Gastroesophageal sphincter (tissue), 4 donors: ENCODE measurements around the gene TTYH3. TPM values are rescaled to one million over a fixed set of nuclear protein-coding genes. Genes with fewer than 3 reads are reported as not detected.

Experiments used
- ATAC-seq: fragments of 150-250 bp; one replicate; pipeline ENCODE4 v1.9.1; 2016; ENCODE audit warnings: mild to moderate bottlenecking, moderate library complexity
- H3K27ac ChIP-seq, 4 donors: fragments of 200-600 bp; sonication (generic) in 3 of 4; 1 replicate in 3 of 4; 2 replicates in 1 of 4; pipeline ENCODE4 v1.5.1; 2016 to 2019
- H3K27me3 ChIP-seq: fragments of 200-600 bp; sonication (generic); one replicate; pipeline ENCODE4 v1.5.1; 2019
- H3K36me3 ChIP-seq, 2 donors: fragments of 200-600 bp; sonication (generic); one replicate each; pipeline ENCODE4 v1.5.1; 2019; ENCODE audit warnings: control low read depth in 1 of 2
- H3K4me1 ChIP-seq, 3 donors: fragments of 200-600 bp; sonication (generic); 1 replicate in 2 of 3; 2 replicates in 1 of 3; pipeline ENCODE4 v1.5.1; 2016 to 2019; ENCODE audit warnings: control low read depth in 2 of 3
- H3K4me3 ChIP-seq, 2 donors: fragments of 200-600 bp; sonication (generic); one replicate each; pipeline ENCODE4 v1.5.1; 2019; ENCODE audit warnings: mild to moderate bottlenecking in 1 of 2, moderate library complexity in 1 of 2
- H3K9me3 ChIP-seq, 3 donors: fragments of 200-600 bp; sonication (generic); one replicate each; pipeline ENCODE4 v1.5.1; 2017 to 2019; ENCODE audit warnings: control low read depth in 2 of 3
- CTCF ChIP-seq, 4 experiments: fragments of 200-600 bp in 2 of 4; fragments of 450-650 bp in 2 of 4; sonication (generic) in 1 of 4; IDR thresholded peaks; one replicate each; pipeline ENCODE4 v1.5.1; 2017 to 2019; ENCODE audit warnings: antibody characterized with exemption in 4 of 4, mild to moderate bottlenecking in 2 of 4, moderate library complexity in 2 of 4
- EP300 ChIP-seq: sonication (generic); formaldehyde crosslinking; IDR thresholded peaks from one replicate; pipeline ENCODE4 v1.6.1; 2017; ENCODE audit warnings: antibody characterized with exemption, mild to moderate bottlenecking
- POLR2A ChIP-seq, 2 donors: fragments of 450-650 bp; IDR thresholded peaks; one replicate each; pipeline ENCODE4 v1.6.1; 2017; ENCODE audit warnings: antibody characterized with exemption in 2 of 2, mild to moderate bottlenecking in 2 of 2, moderate library complexity in 1 of 2
- POLR2AphosphoS5 ChIP-seq: sonication (generic); formaldehyde crosslinking; IDR thresholded peaks from one replicate; pipeline ENCODE4 v1.6.1; 2017; ENCODE audit warnings: antibody characterized with exemption
- WGBS, 2 donors: methylation state at CpG; one replicate each; pipeline ENCODE4 v1.1.5; 2018; ENCODE audit warnings: low coverage in 1 of 2; 5-methylcytosine and 5-hydroxymethylcytosine counted together
- total RNA-seq, 4 donors: library from RNA; depleted of rRNA; stranded (reverse); fragments of >200 nt; gene quantifications; one replicate each; pipeline ENCODE4 v1.1.0, GENCODE V29; 2016

The TTYH3 gene
- total RNA-seq, 4 donors from 2014 or later, result 11.2 to 29.8 (median 16.9) TPM

DNA sequence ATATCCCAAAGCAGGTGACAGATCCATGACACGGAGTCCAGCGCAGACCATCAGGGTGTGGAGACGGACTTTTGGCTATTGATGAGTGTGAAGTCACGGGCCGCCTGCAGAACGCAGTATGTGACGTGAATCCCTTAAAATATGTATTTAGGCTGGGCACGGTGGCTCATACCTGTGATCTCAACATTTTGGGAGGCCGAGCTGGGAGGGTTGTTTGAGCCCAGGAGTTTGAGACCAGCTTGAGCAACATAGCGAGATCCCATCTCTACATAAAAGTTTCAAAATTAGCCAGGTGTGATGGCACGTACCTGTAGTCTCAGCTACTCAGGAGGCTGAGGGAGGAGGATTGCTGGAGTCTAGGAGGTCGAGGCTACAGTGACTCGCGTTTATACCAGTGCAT lies 54.3 kb downstream of the TTYH3 start:
- TF ChIP-seq POLR2AphosphoS5 (no peak), CTCF (IDR thresholded peaks at IDR 0.05) (no peak), EP300 (no peak), POLR2A (IDR thresholded peaks at IDR 0.05) (no peak)
- Histone ChIP-seq H3K36me3 (no peaks in the 10 kb centered on the region), H3K4me3 (no peak overlapping the region), H3K27ac (no peak overlapping the region), H3K4me1 (peaks cover 0 to 24% (median 11%) of the 10 kb centered on the region in 3 donors), H3K27me3 (peaks cover 81% of the 10 kb centered on the region), H3K9me3 (no peaks in the 10 kb centered on the region)
- WGBS, 2 donors, result 90 to 93% methylated on average over 13 to 14 of the region's 14 CpGs
- ATAC-seq, result no peak

- no peak for TF ChIP-seq CTCF (IDR thresholded peaks at IDR 0.05)
- TF ChIP-seq EP300, result no peak
- no peak for TF ChIP-seq POLR2AphosphoS5
- TF ChIP-seq POLR2A (IDR thresholded peaks at IDR 0.05), result no peak
- Histone ChIP-seq H3K9me3 (no peaks in the 10 kb centered on the region), H3K27me3 (peaks cover 68% of the 10 kb centered on the region), H3K4me1 (peaks cover 0 to 23% (median 11%) of the 10 kb centered on the region in 3 donors), H3K4me3 (peak overlapping the region in 1 of 2 donors; percentile 44), H3K36me3 (no peaks in the 10 kb centered on the region), H3K27ac (no peak overlapping the region)
- WGBS, 2 donors, result 44 to 61% methylated on average over 3 to 6 of the region's 17 CpGs
- ATAC-seq, result no peak
Measured at GRCh38 chr7:2687338-2687869, 55.6 kb downstream of the TTYH3 start.

DNA sequence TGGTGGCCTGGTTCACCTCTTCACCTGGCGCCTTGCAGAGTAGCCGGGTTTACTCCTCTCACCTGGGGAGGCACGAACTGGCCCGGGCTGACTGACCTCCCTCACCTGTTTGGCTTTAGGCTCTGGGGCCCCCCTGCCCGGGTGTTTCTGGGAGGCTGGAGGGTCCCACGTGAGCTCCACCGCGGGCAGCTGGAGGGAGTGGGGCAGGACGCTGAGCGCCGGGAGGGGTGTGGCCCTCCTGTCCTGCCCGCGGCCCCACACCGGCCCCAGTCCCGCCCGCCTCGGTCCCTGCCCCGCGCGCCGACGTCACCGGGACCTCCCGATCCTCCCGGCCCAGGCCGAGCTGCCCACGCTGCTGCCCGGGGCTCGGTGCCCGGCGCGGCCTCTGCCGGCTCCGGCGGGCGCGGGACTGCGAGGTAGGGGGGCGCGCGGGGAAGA lies 56.1 kb downstream of the TTYH3 start, which contains the start of gene AMZ1:
Gene AMZ1, plus strand, starts transcription at position 322 of the 438 bp plus-strand sequence. CDS start 12,250 bp downstream, outside the sequence.
- peak; percentile 29 for ATAC-seq
- WGBS, 2 donors, result no CpG with 5 or more reads among the region's 41 CpGs
- TF ChIP-seq EP300 (no peak), POLR2AphosphoS5 (no peak), POLR2A (IDR thresholded peaks at IDR 0.05) (no peak), CTCF (IDR thresholded peaks at IDR 0.05) (no peak)
- Histone ChIP-seq H3K27ac (no peak within 1 kb of the TSS), H3K36me3 (no peaks in the 10 kb centered on the region), H3K9me3 (no peaks in the 10 kb centered on the region), H3K27me3 (peaks cover 63% of the 10 kb centered on the region), H3K4me3 (peak within 1 kb of the TSS in 1 of 2 donors; percentile 44), H3K4me1 (peaks cover 0 to 23% (median 11%) of the 10 kb centered on the region in 3 donors)

- 10 to 30% methylated on average over 7 to 14 of the region's 62 CpGs for WGBS, 2 donors
Measured at GRCh38 chr7:2688409-2689342, 56.9 kb downstream of the TTYH3 start.

More at GRCh38 chr7:2688409-2689342, 56.9 kb downstream of the TTYH3 start:
- Histone ChIP-seq H3K27me3 (peaks cover 58% of the 10 kb centered on the region), H3K4me3 (peak overlapping the region in 1 of 2 donors; percentile 44), H3K9me3 (no peaks in the 10 kb centered on the region), H3K27ac (no peak overlapping the region), H3K4me1 (peaks cover 0 to 23% (median 11%) of the 10 kb centered on the region in 3 donors), H3K36me3 (no peaks in the 10 kb centered on the region)
- no peak for TF ChIP-seq CTCF (IDR thresholded peaks at IDR 0.05)
- no peak for TF ChIP-seq POLR2A (IDR thresholded peaks at IDR 0.05)
- TF ChIP-seq EP300, result no peak
- no peak for TF ChIP-seq POLR2AphosphoS5
- peak; percentile 8 for ATAC-seq
